IMR-90 (cell line): Measurements from ENCODE around the gene ADAMTS12. TPM values are rescaled to one million over a fixed set of nuclear protein-coding genes. Genes with fewer than 3 reads are reported as not detected.

Experiments
- ATAC-seq: fragments of 200-7000 bp; cut with Tn5 transposase; 2 replicates; pipeline ENCODE4 v1.9.1; 2020; ENCODE audit warnings: low read depth, mild to moderate bottlenecking, moderate library complexity
- BruUV-seq: library from RNA; stranded (reverse); fragments of 400-500 nt; replicated peaks from 2 replicates; lab custom pipeline; 2021; lab: Mats Ljungman, UMichigan
- CTCF ChIA-PET: fragments of 300-600 bp; formaldehyde crosslinking; extraction: SDS; loops from one replicate; lab custom pipeline; 2021; ENCODE audit warnings: antibody characterized with exemption; lab: Yijun Ruan, JAX
- POLR2A ChIA-PET: fragments of 300-600 bp; sonication (Branson Sonifier 250); formaldehyde crosslinking; loops from one replicate; lab custom pipeline; 2022; ENCODE audit warnings: antibody characterized with exemption; ENCODE audit not compliant: unreplicated experiment; lab: Charles Lee
- DNase-seq: peaks from one replicate; pipeline ENCODE4 v3.0.0; 2013
- H2AFZ ChIP-seq: replicated peaks from 2 replicates; pipeline ENCODE3; 2013; ENCODE audit warnings: low read length, mild to moderate bottlenecking; ENCODE audit not compliant: poor library complexity
- H2AK5ac ChIP-seq: 2 replicates; pipeline ENCODE4 v1.6.1; 2013; ENCODE audit warnings: low read depth, low read length, inconsistent platforms
- H2AK9ac ChIP-seq: replicated peaks from 2 replicates; pipeline ENCODE3; 2013; ENCODE audit warnings: mild to moderate bottlenecking, low read depth, low read length, moderate library complexity; ENCODE audit not compliant: poor library complexity
- H2BK120ac ChIP-seq: 2 replicates; pipeline ENCODE4 v1.6.1; 2013; ENCODE audit warnings: low read depth, low read length, inconsistent platforms
- H2BK15ac ChIP-seq: 3 replicates; pipeline ENCODE4 v1.6.1; 2013; ENCODE audit warnings: low read depth, low read length, inconsistent platforms
- H2BK20ac ChIP-seq: 2 replicates; pipeline ENCODE4 v1.6.1; 2013; ENCODE audit warnings: low read depth, mild to moderate bottlenecking, inconsistent platforms, low read length, moderate library complexity
- H2BK5ac ChIP-seq: 2 replicates; pipeline ENCODE4 v1.6.1; 2013; ENCODE audit warnings: mild to moderate bottlenecking, low read depth, low read length, inconsistent platforms; ENCODE audit not compliant: poor library complexity, severe bottlenecking
- H3K14ac ChIP-seq: replicated peaks from 2 replicates; pipeline ENCODE4 v1.6.1; 2013; ENCODE audit warnings: low read depth, low read length, inconsistent platforms
- H3K18ac ChIP-seq: 2 replicates; pipeline ENCODE4 v1.6.1; 2013; ENCODE audit warnings: low read depth, low read length, control low read depth
- H3K23ac ChIP-seq: 2 replicates; pipeline ENCODE4 v1.6.1; 2013; ENCODE audit warnings: low read depth, low read length, inconsistent platforms
- H3K27ac ChIP-seq: 2 replicates; pipeline ENCODE4 v1.5.1; 2013; ENCODE audit warnings: mild to moderate bottlenecking, control low read depth, low read length; ENCODE audit not compliant: insufficient read depth
- H3K27me3 ChIP-seq: 2 replicates; pipeline ENCODE4 v1.6.1; 2013; ENCODE audit warnings: low read length; ENCODE audit not compliant: control insufficient read depth, insufficient read depth
- H3K36me3 ChIP-seq: 2 replicates; pipeline ENCODE4 v1.6.1; 2013; ENCODE audit warnings: low read length, mixed read lengths; ENCODE audit not compliant: control insufficient read depth, insufficient read depth
- H3K4ac ChIP-seq: 2 replicates; pipeline ENCODE4 v1.6.1; 2013; ENCODE audit warnings: low read depth, low read length, inconsistent platforms
- H3K4me1 ChIP-seq: 2 replicates; pipeline ENCODE4 v1.6.1; 2013; ENCODE audit warnings: low read length, mixed read lengths; ENCODE audit not compliant: control insufficient read depth, insufficient read depth
- H3K4me2 ChIP-seq: 2 replicates; pipeline ENCODE4 v1.6.1; 2013; ENCODE audit warnings: low read depth, mild to moderate bottlenecking, control low read depth, low read length, moderate library complexity
- H3K4me3 ChIP-seq: 2 replicates; pipeline ENCODE4 v1.5.1; 2013; ENCODE audit warnings: low read depth, mild to moderate bottlenecking, control low read depth, low read length, moderate library complexity; ENCODE audit not compliant: insufficient read depth
- H3K56ac ChIP-seq: 2 replicates; pipeline ENCODE4 v1.6.1; 2013; ENCODE audit warnings: low read length, inconsistent platforms; ENCODE audit not compliant: insufficient read depth; ENCODE audit errors: extremely low read depth
- H3K79me1 ChIP-seq, 2 experiments: 2 replicates each; pipeline ENCODE4 v1.6.1; 2013; ENCODE audit warnings: low read length in 2 of 2, inconsistent platforms in 1 of 2, low read depth in 1 of 2
- H3K9ac ChIP-seq: 2 replicates; pipeline ENCODE4 v1.6.1; 2013; ENCODE audit warnings: low read depth, low read length, control low read depth
- H3K9me1 ChIP-seq: 2 replicates; pipeline ENCODE4 v1.6.1; 2013; ENCODE audit warnings: low read length, inconsistent platforms; ENCODE audit not compliant: insufficient read depth
- H3K9me3 ChIP-seq: 2 replicates; pipeline ENCODE4 v1.6.1; 2013; ENCODE audit warnings: low read length; ENCODE audit not compliant: control insufficient read depth, insufficient read depth
- H4K20me1 ChIP-seq: 2 replicates; pipeline ENCODE4 v1.6.1; 2013; ENCODE audit warnings: low read length, inconsistent platforms; ENCODE audit not compliant: insufficient read depth
- H4K5ac ChIP-seq: 2 replicates; pipeline ENCODE4 v1.6.1; 2013; ENCODE audit warnings: mild to moderate bottlenecking, low read depth, low read length, control low read depth
- H4K8ac ChIP-seq, 2 experiments: 2 replicates each; pipeline ENCODE4 v1.6.1; 2013; ENCODE audit warnings: low read depth in 2 of 2, low read length in 2 of 2, control low read depth in 1 of 2, inconsistent platforms in 1 of 2
- H4K91ac ChIP-seq: 2 replicates; pipeline ENCODE4 v1.6.1; 2013; ENCODE audit warnings: low read depth, low read length, inconsistent platforms; ENCODE audit not compliant: insufficient read depth
- BHLHE40 ChIP-seq: fragments of 150-350 bp; IDR thresholded peaks from 2 replicates; pipeline ENCODE4 v1.6.1; 2016; ENCODE audit warnings: mild to moderate bottlenecking, low read depth, low read length
- CHD1 ChIP-seq: IDR thresholded peaks from 2 replicates; pipeline ENCODE4 v1.6.1; 2012; ENCODE audit warnings: low read depth, low read length, improper control_type of control experiment
- ELK1 ChIP-seq: fragments of 150-350 bp; IDR thresholded peaks from 2 replicates; pipeline ENCODE4 v1.6.1; 2016; ENCODE audit warnings: low read depth, mild to moderate bottlenecking, low read length, moderate library complexity, borderline replicate concordance
- RCOR1 ChIP-seq: IDR thresholded peaks from 2 replicates; pipeline ENCODE4 v1.6.1; 2012; ENCODE audit warnings: mild to moderate bottlenecking, low read length, improper control_type of control experiment; ENCODE audit not compliant: insufficient replicate concordance
- USF2 ChIP-seq: fragments of 150-350 bp; IDR thresholded peaks from 2 replicates; pipeline ENCODE4 v1.6.1; 2017; ENCODE audit warnings: mild to moderate bottlenecking, antibody characterized with exemption, low read length, low read depth
- WGBS, 2 experiments: methylation state at CpG; one replicate each; pipeline versions ENCODE4 v1.1.5 to v1.1.7; 2013; ENCODE audit warnings: missing lambda C conversion rate in 2 of 2; ENCODE audit not compliant: insufficient read length in 1 of 2; ENCODE audit errors: extremely low coverage in 2 of 2; 5-methylcytosine and 5-hydroxymethylcytosine counted together
- dilution Hi-C: fragments of 300-500 bp; cut with HindIII; formaldehyde crosslinking; loops from one replicate; pipeline ENCODE4 v1.14.3; 2018; ENCODE audit warnings: low sequenced_read_pairs; ENCODE audit not compliant: unreplicated experiment
- in situ Hi-C: fragments of 300-500 bp; cut with MboI; formaldehyde crosslinking; loops from 3 replicates; pipeline ENCODE4 v1.14.3; 2019; ENCODE audit warnings: low sequenced_read_pairs, inconsistent platforms, mixed read lengths
- intact Hi-C: fragments of 100-400 bp; cut with micrococcal nuclease; formaldehyde crosslinking; loops from 2 replicates; pipeline ENCODE4 v1.10.0; 2022
- polyA plus RNA-seq, 3 experiments: library from polyadenylated mRNA; depleted of rRNA; stranded (reverse); fragments of >200 nt; gene quantifications; 2 replicates each; pipeline ENCODE4 v1.2.3, GENCODE V29; 2012; ENCODE audit warnings: low replicate concordance in 1 of 3
- total RNA-seq: library from RNA; depleted of rRNA; stranded (reverse); fragments of >200 nt; gene quantifications from 2 replicates; pipeline ENCODE4 v1.2.3, GENCODE V29; 2012

ADAMTS12 gene
- total and polyA plus RNA-seq, 2 of the 4 experiments (the other 2 are of a cell fraction) = 27.3 to 51.3 TPM

GRCh38 chr5:33857037-33857436 lies 34.8 kb downstream of the ADAMTS12 start:
- dilution Hi-C loops = no loop called here

More at GRCh38 chr5:33857037-33857436, 34.8 kb downstream of the ADAMTS12 start:
- H4K91ac ChIP-seq = no peak overlapping the region
- no peak overlapping the region for H3K27ac ChIP-seq
- H4K5ac ChIP-seq = no peak overlapping the region
- no peak overlapping the region for H2AK5ac ChIP-seq
- peaks cover 19% of the 10 kb centered on the region for H3K9me1 ChIP-seq
- TF ChIP-seq ELK1 (no peak), BHLHE40 (no peak), USF2 (no peak), RCOR1 (no peak), CHD1 (no peak)
- no peak overlapping the region for H3K56ac ChIP-seq
- peaks cover 17 to 61% of the 10 kb centered on the region in 2 experiments for H3K79me1 ChIP-seq
- intact Hi-C loops (no loop called here), in situ Hi-C loops (no loop called here)
- H3K9ac ChIP-seq = no peak overlapping the region
- H2BK20ac ChIP-seq = no peak overlapping the region
- H2BK120ac ChIP-seq = no peak overlapping the region
- H3K4me2 ChIP-seq = no peak overlapping the region
- H3K4me1 ChIP-seq = peaks cover 17% of the 10 kb centered on the region
- WGBS, 2 experiments = 100% methylated on average over 1 of the region's 5 CpGs; no CpG with 5 or more reads in 1 of the 2 experiments
- ChIA-PET CTCF (no interaction called here), POLR2A (no interaction called here)
- H3K36me3 ChIP-seq = no peaks in the 10 kb centered on the region
- no peak overlapping the region for H2AFZ ChIP-seq
- no peak overlapping the region for H3K14ac ChIP-seq
- H3K4me3 ChIP-seq = no peak overlapping the region
- H4K20me1 ChIP-seq = peaks cover 5% of the 10 kb centered on the region; the same call in 1 of the 2 replicates
- BruUV-seq = no TSS peak
- H3K27me3 ChIP-seq = no peaks in the 10 kb centered on the region
- no peak overlapping the region for H4K8ac ChIP-seq
- no peak overlapping the region for H3K23ac ChIP-seq
- ATAC-seq = no peak
- H3K9me3 ChIP-seq = no peaks in the 10 kb centered on the region
- no peak overlapping the region for H2BK15ac ChIP-seq
- no peak overlapping the region for H2BK5ac ChIP-seq
- no peak overlapping the region for H2AK9ac ChIP-seq
- no peak overlapping the region for H3K4ac ChIP-seq
- no peak overlapping the region for H3K18ac ChIP-seq
- DNase-seq = no peak
